ENCODE measurements around the gene SLC37A2. TPM values are rescaled to one million over a fixed set of nuclear protein-coding genes. Genes with fewer than 3 reads are reported as not detected.

SLC37A2 gene
- total RNA-seq, 1 experiment from 2014 or later: 2.2 TPM

GRCh38 chr11:125105926-125106325 lies 42.8 kb downstream of the SLC37A2 start:
- peaks cover 35% of the 10 kb centered on the region for H3K9me3 Mint-ChIP-seq
- ChIA-PET POLR2A (no interaction called here), CTCF (interaction anchor here (0.8 to 1.7 kb wide), 6 partner anchors 13 to 240 kb away, joined by 3 to 12 read pairs (median 4); no protein-coding TSS in a partner anchor)
- no peak for ATAC-seq
- TF ChIP-seq FOXP1 (CRISPR knock-in tag; IDR thresholded peaks at IDR 0.05; ENCODE audit: borderline replicate concordance) (no peak), SOX15 (CRISPR knock-in tag; IDR thresholded peaks at IDR 0.05) (no peak), ZNF138 (CRISPR knock-in tag; conservative IDR thresholded peaks at IDR 0.05) (no peak), KAT7 (CRISPR knock-in tag; IDR thresholded peaks at IDR 0.05; ENCODE audit: borderline replicate concordance) (no peak), IRF1 (CRISPR knock-in tag; IDR thresholded peaks at IDR 0.05) (no peak), ZNF425 (CRISPR knock-in tag; conservative IDR thresholded peaks at IDR 0.05) (no peak), ETV6 (CRISPR knock-in tag; IDR thresholded peaks at IDR 0.05) (no peak), FOXP4 (CRISPR knock-in tag; IDR thresholded peaks at IDR 0.05) (no peak), NFE2L1 (CRISPR knock-in tag; IDR thresholded peaks at IDR 0.05) (no peak), CDX4 (CRISPR knock-in tag; IDR thresholded peaks at IDR 0.05; ENCODE audit: borderline replicate concordance) (no peak), NR2C2 (CRISPR knock-in tag; IDR thresholded peaks at IDR 0.05) (no peak), ZBTB43 (CRISPR knock-in tag; IDR thresholded peaks at IDR 0.05) (no peak), NR1H2 (CRISPR knock-in tag; IDR thresholded peaks at IDR 0.05) (no peak), SMAD3 (CRISPR knock-in tag; IDR thresholded peaks at IDR 0.05; ENCODE audit: borderline replicate concordance) (no peak), ZNF512 (CRISPR knock-in tag; IDR thresholded peaks at IDR 0.05; ENCODE audit: borderline replicate concordance) (no peak), GABPB1 (CRISPR knock-in tag; IDR thresholded peaks at IDR 0.05) (no peak), MLX (CRISPR knock-in tag; IDR thresholded peaks at IDR 0.05) (no peak)
- TF ChIP-seq, protein P1, sequence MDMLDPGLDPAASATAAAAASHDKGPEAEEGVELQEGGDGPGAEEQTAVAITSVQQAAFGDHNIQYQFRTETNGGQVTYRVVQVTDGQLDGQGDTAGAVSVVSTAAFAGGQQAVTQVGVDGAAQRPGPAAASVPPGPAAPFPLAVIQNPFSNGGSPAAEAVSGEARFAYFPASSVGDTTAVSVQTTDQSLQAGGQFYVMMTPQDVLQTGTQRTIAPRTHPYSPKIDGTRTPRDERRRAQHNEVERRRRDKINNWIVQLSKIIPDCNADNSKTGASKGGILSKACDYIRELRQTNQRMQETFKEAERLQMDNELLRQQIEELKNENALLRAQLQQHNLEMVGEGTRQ (CRISPR knock-in tag; IDR thresholded peaks at IDR 0.05): no peak
- TF ChIP-seq, protein P2, sequence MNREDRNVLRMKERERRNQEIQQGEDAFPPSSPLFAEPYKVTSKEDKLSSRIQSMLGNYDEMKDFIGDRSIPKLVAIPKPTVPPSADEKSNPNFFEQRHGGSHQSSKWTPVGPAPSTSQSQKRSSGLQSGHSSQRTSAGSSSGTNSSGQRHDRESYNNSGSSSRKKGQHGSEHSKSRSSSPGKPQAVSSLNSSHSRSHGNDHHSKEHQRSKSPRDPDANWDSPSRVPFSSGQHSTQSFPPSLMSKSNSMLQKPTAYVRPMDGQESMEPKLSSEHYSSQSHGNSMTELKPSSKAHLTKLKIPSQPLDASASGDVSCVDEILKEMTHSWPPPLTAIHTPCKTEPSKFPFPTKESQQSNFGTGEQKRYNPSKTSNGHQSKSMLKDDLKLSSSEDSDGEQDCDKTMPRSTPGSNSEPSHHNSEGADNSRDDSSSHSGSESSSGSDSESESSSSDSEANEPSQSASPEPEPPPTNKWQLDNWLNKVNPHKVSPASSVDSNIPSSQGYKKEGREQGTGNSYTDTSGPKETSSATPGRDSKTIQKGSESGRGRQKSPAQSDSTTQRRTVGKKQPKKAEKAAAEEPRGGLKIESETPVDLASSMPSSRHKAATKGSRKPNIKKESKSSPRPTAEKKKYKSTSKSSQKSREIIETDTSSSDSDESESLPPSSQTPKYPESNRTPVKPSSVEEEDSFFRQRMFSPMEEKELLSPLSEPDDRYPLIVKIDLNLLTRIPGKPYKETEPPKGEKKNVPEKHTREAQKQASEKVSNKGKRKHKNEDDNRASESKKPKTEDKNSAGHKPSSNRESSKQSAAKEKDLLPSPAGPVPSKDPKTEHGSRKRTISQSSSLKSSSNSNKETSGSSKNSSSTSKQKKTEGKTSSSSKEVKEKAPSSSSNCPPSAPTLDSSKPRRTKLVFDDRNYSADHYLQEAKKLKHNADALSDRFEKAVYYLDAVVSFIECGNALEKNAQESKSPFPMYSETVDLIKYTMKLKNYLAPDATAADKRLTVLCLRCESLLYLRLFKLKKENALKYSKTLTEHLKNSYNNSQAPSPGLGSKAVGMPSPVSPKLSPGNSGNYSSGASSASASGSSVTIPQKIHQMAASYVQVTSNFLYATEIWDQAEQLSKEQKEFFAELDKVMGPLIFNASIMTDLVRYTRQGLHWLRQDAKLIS (CRISPR knock-in tag; IDR thresholded peaks at IDR 0.05; ENCODE audit: borderline replicate concordance): no peak
- TF ChIP-seq, protein P3, sequence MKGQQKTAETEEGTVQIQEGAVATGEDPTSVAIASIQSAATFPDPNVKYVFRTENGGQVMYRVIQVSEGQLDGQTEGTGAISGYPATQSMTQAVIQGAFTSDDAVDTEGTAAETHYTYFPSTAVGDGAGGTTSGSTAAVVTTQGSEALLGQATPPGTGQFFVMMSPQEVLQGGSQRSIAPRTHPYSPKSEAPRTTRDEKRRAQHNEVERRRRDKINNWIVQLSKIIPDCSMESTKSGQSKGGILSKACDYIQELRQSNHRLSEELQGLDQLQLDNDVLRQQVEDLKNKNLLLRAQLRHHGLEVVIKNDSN (CRISPR knock-in tag; IDR thresholded peaks at IDR 0.05): no peak
- H3K27ac Mint-ChIP-seq: no peak overlapping the region; the same call in 1 of the 2 replicates
- H3K36me3 Mint-ChIP-seq: peaks cover 36% of the 10 kb centered on the region
- no peak overlapping the region for H3K4me3 Mint-ChIP-seq
- peaks cover 21% of the 10 kb centered on the region for H3K4me1 Mint-ChIP-seq
- peaks cover 4% of the 10 kb centered on the region; the same call in 1 of the 2 replicates for H3K27me3 Mint-ChIP-seq (ENCODE audit: low read depth)
- no peak for DNase-seq (ENCODE audit: low spot score)

Data from WTC11 (cell line).